ENCODE results near the gene MRGPRG.

- TF ChIP-seq CTCF (IDR thresholded peaks at IDR 0.05; ENCODE audit: insufficient read depth, low read length, poor library complexity, severe bottlenecking), result no peak
- TF ChIP-seq EZH2phosphoT487 (conservative IDR thresholded peaks at IDR 0.05; ENCODE audit: low read length), result no peak
Observed at GRCh38 chr11:3231550-3231850, 12.9 kb upstream of the MRGPRG start.

All from SU-DHL-6 (cell line).